ENCODE results near the gene PNRC1.
A peak's percentile ranks its signal among the peaks of the same experiment; 100 is the strongest.
"Not testable (repeated sequence)": the region's sequence is repeated elsewhere in the genome, so short reads cannot be mapped to it uniquely, and the experiment has no call there.

PNRC1 gene

DNA sequence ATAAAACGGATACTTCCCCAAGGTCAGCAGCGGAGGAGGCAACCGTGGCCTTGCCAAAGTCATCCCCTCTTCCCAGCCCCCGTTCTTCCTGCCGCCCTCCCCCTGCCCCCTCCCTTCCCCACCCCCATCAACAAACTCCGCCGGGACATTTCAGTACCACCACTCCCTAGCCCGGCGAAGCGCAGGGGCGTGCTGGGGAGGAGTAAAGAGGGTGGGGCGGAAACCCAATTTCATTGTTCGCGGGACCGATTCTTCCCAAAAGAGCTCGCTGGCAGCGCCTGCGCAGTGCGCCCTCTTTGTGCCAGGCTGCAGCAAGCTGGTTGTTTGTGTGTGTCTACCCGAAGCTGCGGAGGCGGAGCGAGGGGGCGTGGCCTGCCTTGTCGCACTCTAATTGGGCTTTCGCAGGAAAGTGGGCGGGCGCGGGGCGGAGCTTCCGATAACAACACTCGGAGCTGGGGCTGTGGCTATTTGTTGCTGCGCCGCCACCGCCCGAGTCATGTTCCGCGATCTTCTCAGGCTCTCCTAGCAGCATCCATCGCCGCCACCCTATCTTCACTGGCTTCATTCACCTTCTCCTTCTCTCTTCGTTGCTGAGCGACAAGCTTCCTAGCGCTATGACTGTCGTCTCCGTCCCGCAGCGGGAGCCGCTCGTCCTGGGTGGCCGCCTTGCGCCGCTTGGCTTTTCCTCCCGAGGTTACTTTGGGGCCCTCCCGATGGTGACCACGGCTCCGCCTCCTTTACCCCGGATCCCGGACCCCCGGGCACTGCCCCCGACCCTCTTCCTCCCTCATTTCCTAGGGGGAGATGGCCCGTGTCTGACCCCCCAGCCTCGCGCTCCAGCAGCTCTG is at the start of gene PNRC1:
PNRC1 (plus strand) TSS at position 471 of the 848 bp plus-strand sequence; CDS start at position 615, 144 bp downstream.
- DNase-seq: peak; percentile 99 to 100 (median 100)

DNA sequence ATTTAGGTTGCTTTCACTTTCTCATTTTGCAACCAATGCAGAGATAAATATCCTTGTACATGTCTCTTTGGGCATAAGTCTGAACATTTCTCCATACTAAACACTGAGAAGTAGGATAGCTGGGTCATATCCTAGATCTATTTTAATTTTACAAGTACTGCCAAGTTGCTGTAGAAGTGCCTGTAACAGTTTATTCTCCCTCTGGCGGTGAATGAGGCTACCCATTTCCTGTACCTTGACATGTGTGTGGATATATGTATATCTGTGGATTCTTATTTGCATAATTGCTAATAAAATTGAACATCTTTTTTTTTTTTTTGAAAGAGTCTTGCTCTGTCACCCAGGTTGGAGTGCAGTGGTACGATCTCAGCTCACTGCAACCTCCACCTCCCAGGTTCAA is 48.0 kb upstream of the PNRC1 start:
- DNase-seq: peak in 2 of 6 experiments; percentile 3 to 10

DNA sequence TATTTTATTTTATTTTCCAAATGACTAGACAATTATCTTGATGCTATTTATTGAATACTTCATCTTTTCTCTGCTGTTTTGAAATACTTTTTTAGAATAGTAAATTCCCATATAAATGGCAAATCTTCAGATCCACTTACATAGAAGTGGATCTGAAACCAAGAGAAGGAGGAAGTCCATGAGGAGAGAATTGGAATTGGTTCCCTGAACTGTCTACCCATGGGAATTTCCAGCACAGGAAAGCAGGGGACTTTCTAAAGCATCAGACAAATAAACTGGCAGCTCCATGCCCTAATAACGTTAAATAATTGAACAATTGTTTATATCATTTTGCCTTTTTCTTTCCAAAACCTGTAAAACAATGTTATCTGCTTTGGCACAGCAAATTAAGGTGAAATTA is 47.1 kb upstream of the PNRC1 start:
- no peak for DNase-seq

DNA sequence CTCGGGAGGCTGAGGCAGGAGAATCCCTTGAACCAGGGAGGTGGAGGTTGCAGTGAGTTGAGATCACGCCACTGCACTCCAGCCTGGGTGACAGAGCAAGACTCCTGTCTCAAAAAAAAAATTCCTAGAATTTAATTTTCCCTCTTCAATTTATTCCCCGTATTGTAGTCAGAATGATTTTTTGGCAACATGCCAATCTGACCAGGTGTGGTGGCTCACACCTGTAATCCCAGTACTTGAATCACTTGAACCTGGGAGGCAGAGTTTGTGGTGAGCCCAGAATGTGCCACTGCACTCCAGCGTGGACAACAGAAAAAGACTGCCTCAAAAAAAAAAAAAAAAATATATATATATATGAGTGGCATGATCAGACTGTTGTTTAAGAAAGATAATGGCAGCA is 46.4 kb upstream of the PNRC1 start:
- DNase-seq: not testable (repeated sequence)

DNA sequence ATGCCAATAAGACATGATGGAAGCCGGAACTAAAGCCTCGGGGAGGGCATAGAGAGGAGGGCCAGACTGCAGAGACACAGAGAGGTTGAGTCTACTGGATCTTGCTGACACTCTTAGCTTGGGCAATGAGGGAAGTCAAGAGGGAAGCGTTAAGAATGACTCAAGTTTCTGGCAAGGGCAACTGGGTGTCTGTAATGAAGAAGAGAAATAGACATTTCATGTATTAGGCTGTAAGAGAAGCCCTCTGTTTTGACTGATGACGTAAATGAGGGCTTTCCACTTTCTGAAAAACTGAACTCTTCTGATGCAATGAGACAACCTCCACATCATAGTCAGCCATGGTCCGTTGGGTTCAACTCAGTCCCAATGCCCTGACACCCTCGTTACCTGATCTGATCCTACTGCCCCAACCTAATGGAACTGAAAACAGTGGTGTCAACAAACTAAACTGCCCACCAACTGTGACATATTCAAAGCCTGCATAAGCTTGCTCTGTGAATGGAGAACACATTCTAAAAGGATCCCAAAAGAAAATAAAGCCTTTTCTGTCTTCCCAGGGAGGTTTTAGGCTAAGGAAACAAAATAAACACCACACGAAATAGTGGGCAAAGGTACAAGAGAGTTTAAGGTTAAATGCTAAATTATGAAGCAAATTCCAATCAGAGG is 45.8 kb upstream of the PNRC1 start:
- no peak for DNase-seq

- no peak for DNase-seq
Measured at GRCh38 chr6:89035252-89036101, 45.1 kb upstream of the PNRC1 start.

GRCh38 chr6:89037141-89037900 is 43.2 kb upstream of the PNRC1 start:
- DNase-seq: no peak

DNA sequence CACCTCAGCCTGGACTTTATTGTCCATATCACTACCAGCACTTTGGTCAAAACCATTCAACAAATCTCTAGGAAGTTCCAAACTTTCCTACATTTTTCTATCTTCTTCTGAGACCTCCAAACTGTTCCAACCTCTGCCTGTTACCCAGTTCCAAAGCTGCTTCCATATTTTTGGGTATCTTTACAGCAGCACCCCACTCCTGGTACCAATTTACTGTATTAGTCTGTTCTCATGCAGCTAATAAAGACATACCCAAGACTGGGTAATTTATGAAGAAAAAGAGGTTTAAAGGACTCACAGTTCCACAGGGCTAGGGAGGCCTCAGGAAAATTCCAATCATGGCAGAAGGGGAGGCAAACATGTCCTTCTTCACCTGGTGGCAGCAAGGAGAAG is 42.7 kb upstream of the PNRC1 start:
- DNase-seq: not testable (repeated sequence)

DNA sequence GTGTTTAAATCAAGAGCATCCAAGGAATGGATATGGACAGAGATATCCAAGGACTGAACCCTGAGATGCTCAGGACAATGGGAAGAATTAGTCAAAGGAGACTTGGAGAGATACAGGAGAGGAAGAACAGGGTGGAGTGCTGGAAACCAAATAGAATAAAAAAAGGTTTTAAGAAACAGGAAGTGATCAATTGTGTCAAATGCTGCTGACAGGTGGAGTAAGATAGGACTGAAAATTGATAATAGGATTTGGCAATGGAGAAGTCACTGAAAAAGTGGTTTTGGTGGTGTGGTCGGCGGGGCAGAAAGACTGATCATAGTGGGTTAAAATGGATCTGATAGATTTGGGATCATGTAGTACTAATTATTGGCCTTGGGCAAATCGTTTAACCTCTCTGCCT is 37.9 kb upstream of the PNRC1 start:
- no peak for DNase-seq

DNA sequence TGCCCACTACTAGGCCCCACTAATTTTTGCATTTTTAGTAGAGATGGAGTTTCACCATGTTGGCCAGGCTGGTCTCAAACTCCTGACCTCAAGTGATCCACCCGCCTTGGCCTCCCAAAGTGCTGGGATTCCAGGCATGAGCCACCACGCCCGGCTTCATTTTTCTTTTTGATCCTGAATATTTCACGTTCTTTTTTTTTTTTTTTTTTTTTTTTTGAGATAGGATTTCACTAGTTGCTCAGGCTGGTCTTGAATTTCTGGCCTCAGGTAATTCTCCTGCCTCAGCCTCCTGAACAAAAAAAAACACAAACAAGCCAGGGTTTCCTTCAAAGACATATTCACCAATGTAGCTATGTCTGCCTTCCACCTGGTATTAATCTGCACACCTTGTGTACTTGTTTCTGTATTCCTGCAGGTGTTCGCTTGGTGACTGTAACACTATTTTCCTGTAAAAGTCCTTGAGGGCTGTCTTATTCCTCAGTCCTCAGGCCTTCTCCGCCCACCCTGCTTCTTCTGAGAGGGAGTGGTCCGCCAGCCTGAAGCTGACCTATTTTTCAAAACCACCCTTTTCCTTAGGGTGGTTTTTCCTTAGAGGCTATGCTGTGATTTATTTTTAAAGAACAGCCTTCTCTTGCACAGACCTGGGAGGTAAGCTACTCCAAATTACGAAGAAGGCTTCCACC is 36.1 kb upstream of the PNRC1 start:
- no peak for DNase-seq

- no peak for DNase-seq
Measured at GRCh38 chr6:89045011-89045387, 35.6 kb upstream of the PNRC1 start.

DNA sequence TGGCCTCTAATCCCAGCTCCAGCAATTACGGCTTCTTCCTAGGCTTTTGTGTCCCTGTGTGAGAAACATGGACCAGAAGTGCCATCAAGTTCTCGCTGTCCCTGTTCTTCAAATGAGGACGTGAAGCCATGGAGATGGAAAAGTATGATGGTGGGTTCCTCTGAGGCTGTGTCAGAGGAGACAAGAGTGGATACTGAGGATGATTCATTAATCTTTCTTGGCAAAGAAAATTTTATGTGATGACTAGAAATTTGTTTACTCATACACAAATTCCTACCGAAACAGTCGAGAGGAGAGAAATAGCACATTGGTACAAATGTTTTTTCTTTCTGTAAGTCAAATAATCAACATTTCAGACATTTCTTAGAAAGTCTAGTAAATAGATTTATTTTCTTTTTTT is 35.0 kb upstream of the PNRC1 start:
- no peak for DNase-seq

DNA sequence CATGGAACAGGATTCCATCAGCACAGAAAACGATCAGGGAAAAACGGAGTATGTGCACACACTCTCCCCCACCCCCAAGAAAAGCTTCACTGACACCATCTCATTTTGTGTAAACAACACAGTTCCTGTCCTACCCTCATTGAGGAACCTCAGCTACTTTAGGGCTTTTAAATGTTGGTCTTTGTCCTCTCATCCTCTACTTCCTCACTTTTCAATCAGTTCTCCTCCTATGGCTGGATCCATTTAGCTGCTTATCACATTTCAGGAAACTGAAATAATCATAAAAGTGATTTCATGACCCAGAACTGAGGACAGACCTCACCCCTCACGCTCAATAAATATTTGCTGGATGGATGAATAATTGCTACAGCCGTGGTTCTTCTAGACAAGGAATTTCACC is 33.1 kb upstream of the PNRC1 start:
- DNase-seq: no peak

- DNase-seq: no peak
Measured at GRCh38 chr6:89048288-89048923, 32.1 kb upstream of the PNRC1 start.

DNA sequence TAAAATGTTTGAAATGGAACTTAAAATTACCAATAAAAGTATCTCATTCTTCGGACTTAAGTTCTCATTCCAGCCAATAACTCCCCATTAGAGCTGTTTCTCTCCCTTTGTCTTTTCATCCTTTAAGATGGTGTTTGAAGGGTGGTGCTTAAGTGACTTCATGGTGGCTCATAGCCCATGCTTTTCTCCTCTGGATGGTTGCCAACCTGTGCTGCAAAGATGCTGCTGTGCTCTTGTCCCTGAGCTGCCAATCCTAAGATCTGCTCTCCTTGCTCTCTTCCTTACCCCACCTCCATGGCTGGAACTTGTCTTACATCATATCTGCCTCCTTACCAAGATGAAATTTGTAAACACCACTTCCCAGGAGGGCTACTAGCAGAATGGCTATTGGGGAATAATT is 31.6 kb upstream of the PNRC1 start:
- no peak for DNase-seq

DNA sequence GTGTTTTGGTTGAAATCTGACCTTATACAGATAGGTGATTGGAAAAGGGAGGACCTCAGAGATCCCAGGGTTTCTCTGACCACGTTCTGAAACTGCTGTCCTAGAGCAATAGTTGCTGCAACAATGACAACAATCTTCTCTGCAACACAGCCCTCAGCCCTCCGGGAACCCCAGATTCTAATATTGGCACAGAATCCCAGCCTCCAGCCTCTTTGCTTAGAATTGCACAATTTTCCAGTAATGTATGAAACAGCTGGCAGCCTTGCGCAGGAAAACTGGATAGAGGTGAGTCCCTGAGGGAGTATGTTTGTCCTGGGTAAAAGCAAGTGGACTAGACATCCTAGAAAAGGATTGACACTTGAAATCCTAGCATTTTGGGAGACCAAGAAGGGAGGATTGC is 30.4 kb upstream of the PNRC1 start:
- DNase-seq: no peak

DNA sequence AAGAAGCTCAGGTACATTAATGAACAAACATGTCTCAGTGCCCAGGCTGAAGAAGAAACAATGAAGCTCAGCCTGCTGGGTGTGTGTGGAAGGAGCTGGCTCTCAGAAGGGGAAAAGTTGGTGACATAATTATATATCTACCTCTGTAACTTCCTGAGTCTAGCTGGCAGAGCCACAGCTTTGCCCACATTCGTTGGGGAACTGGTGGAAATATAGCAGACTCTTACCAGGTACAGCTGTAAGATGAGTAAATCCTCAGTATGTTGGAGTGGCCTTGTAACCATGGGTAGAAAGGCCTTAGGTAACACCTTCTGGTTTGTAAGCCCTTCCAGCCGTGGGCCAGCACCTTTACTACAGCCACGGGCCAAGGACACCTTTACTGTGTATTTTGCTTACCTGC is 29.9 kb upstream of the PNRC1 start:
- no peak for DNase-seq

DNA sequence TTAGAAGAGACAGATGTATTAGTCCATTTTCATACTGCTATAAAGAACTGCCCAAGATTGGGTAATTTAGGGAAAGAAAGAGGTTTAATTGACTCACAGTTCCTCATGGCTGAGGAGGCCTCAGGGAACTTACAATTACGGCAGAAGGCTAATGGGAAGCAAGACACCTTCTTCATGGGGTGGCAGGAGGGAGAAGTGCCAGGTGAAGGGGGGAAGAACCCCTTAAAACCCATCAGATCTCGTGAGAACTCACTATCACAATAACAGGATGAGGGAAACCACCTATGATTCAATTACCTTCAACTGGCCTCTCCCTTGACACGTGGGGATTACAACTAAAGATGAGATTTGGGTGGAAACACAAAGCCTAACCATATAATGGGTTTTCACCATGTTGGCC is 28.9 kb upstream of the PNRC1 start:
- DNase-seq: no peak

GRCh38 chr6:89054208-89054607 is 26.3 kb upstream of the PNRC1 start:
- DNase-seq: no peak

DNA sequence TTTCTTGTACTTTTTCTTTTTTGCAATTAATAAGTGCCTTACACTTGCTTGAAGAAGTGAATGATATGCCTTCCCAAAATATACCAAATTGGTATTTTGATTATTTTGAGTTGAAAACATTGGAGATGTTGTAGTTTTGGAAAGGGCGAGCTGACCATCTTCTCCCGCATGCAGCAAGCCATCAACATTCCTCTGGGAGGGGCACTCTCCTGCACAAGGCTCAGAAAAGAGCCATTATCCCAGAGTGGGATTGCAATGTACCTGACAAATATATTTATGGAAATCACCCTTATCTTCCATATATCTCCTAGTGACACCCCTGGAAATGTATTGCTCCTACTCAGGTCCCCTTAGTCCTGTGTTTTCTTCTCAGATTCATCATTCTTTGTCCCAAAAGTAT is 22.8 kb upstream of the PNRC1 start:
- DNase-seq: no peak

GRCh38 chr6:89058627-89059026 is 21.9 kb upstream of the PNRC1 start:
- DNase-seq: no peak

- DNase-seq: no peak
Measured at GRCh38 chr6:89059227-89059626, 21.3 kb upstream of the PNRC1 start.

All from stimulated activated naive CD4-positive, alpha-beta T cell (primary cell).